HG03039 (cell line): Measurements from ENCODE around the gene GPR4.

Source experiments
- ATAC-seq: cut with Tn5 transposase; IDR thresholded peaks from one replicate; pipeline ENCODE4 v1.9.1; 2021; ENCODE audit warnings: mild to moderate bottlenecking, moderate library complexity; ENCODE audit not compliant: unreplicated experiment

The GPR4 gene

GRCh38 chr19:45556835-45557234 is 45.2 kb downstream of the GPR4 start:
- no peak for ATAC-seq

- ATAC-seq: no peak
Measured at GRCh38 chr19:45554481-45554880, 47.5 kb downstream of the GPR4 start.

GRCh38 chr19:45553464-45553863 is 48.5 kb downstream of the GPR4 start:
- ATAC-seq: no peak

- no peak for ATAC-seq
Measured at GRCh38 chr19:45547965-45548609, 53.9 kb downstream of the GPR4 start.

GRCh38 chr19:45547211-45547770 is 54.7 kb downstream of the GPR4 start:
- ATAC-seq: no peak

GRCh38 chr19:45542234-45542668 is 59.8 kb downstream of the GPR4 start:
- no peak for ATAC-seq
